ENCODE measurements around the gene EPHA10.

DNA sequence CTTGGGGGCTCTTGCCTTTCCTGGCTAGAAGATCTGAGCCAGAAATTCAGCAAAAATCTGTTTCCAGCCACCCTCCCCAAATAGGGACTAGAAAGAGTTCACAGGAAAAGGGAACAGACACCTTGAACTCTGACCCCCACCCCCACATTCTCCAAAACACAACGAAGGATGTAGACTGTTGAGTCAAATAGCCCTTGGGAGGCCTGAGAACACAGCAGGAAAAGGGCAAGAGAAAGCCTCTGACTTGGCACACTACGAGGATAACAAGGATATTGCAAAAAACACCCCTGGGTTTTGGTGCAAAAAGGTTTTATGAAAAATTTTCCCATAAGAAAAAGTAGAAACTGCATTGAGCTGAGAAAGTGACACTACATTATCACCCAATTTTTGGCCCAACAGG is 45.0 kb upstream of the EPHA10 start:
- TF ChIP-seq, protein P1, sequence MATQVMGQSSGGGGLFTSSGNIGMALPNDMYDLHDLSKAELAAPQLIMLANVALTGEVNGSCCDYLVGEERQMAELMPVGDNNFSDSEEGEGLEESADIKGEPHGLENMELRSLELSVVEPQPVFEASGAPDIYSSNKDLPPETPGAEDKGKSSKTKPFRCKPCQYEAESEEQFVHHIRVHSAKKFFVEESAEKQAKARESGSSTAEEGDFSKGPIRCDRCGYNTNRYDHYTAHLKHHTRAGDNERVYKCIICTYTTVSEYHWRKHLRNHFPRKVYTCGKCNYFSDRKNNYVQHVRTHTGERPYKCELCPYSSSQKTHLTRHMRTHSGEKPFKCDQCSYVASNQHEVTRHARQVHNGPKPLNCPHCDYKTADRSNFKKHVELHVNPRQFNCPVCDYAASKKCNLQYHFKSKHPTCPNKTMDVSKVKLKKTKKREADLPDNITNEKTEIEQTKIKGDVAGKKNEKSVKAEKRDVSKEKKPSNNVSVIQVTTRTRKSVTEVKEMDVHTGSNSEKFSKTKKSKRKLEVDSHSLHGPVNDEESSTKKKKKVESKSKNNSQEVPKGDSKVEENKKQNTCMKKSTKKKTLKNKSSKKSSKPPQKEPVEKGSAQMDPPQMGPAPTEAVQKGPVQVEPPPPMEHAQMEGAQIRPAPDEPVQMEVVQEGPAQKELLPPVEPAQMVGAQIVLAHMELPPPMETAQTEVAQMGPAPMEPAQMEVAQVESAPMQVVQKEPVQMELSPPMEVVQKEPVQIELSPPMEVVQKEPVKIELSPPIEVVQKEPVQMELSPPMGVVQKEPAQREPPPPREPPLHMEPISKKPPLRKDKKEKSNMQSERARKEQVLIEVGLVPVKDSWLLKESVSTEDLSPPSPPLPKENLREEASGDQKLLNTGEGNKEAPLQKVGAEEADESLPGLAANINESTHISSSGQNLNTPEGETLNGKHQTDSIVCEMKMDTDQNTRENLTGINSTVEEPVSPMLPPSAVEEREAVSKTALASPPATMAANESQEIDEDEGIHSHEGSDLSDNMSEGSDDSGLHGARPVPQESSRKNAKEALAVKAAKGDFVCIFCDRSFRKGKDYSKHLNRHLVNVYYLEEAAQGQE (IDR thresholded peaks at IDR 0.05; ENCODE audit: insufficient read depth in 1 of 2, low read depth in 2 of 2, low read length in 2 of 2) = no peak
- no peak for TF ChIP-seq TAF1 (IDR thresholded peaks at IDR 0.05; ENCODE audit: borderline replicate concordance, insufficient read depth, low read length)
- TF ChIP-seq SIN3A (IDR thresholded peaks at IDR 0.05; ENCODE audit: borderline replicate concordance, insufficient read depth, low read length) = no peak
- no peak for TF ChIP-seq POLR2AphosphoS5 (IDR thresholded peaks at IDR 0.05; ENCODE audit: low read depth, low read length)

All from PFSK-1 (cell line).